Measurements from ENCODE around the gene TTC7B.

Gene TTC7B

DNA sequence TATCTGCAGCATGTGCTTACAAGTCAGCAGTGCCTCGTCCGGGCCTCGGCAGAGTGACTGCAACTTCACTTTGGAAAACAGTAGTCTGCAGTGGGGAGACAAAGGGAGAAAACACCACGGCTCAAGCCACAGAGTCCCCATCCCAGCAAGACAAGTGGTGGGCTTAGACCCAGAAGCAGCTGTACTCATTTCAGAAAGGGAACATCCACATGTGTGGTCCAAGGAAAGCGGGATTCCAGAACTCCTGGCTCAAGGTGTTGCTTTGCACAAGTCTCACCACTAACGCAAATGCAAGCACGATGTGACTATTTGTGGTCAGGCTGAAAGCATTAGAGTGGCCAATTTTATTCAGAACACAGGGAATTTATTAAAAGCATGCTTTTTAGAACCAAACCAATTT, 198.3 kb downstream of the TTC7B start:
- DNase-seq (ENCODE audit: low read depth in 2 of 2): no peak

DNA sequence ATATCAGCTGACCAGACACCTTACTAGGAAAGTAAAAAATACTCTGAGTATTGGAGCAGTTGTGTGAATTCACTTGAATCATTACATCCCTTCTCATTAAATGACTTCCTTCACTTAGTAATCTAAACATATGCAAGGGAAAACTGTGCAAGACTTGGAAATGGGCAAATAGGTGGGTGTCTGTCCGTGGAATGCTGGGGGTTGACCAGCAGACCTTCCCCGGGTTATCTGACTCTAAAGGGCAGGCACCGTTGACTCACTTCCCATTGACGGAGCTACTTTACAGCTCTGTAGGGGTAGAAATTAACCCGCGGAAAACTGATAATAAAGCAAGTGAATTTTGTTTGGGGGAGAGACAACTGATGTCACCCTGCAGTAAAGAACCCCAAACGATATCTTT, 199.3 kb downstream of the TTC7B start:
- no peak for DNase-seq (ENCODE audit: low read depth in 2 of 2)

DNA sequence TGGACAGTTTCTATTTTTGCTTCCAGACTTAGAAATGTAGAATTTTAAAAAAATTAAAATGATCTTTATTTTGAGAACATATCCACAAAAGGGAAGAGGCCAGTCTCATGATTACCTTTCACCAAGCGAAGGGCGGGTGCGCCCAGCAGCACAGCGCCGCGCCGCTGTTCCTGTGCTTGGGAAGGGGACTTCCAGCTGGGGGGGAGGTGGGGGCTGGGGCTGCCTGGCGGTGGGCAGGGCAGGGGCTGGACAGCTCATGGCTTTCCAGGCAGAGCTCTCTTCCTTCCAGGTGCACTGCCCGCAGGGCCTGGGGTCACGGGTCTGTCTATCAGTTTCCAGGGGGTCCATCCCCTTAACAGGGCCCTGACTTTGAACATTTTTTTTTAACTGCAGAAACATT, 199.9 kb downstream of the TTC7B start:
- DNase-seq (ENCODE audit: low read depth in 2 of 2): no peak

DNA sequence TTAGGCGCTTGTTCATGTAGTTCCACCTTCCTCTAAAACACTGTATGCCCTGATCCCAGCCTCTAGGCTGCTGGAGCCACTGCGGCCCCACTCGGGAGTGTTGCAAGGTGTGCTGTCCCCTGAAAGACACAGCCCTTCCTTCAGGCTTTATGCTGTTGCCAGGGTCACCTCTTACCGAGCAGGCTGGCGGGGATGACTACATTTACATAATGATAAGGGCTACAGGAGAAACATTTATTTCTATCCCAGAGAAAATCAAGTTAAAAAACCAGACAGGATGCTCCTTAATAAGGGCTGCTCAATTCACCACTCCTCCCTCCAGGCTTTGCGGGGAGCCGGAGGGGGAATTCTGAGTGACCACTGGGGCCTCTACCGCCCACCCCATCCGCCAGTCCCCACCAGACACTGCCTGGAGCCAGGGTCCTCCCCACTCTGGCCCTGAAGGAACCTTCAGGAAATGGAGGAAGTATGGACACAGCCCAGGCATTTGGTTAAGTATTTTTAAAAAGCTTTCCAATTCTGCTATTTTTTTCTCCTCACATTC, 200.6 kb downstream of the TTC7B start:
- DNase-seq (ENCODE audit: low read depth in 2 of 2): no peak

DNA sequence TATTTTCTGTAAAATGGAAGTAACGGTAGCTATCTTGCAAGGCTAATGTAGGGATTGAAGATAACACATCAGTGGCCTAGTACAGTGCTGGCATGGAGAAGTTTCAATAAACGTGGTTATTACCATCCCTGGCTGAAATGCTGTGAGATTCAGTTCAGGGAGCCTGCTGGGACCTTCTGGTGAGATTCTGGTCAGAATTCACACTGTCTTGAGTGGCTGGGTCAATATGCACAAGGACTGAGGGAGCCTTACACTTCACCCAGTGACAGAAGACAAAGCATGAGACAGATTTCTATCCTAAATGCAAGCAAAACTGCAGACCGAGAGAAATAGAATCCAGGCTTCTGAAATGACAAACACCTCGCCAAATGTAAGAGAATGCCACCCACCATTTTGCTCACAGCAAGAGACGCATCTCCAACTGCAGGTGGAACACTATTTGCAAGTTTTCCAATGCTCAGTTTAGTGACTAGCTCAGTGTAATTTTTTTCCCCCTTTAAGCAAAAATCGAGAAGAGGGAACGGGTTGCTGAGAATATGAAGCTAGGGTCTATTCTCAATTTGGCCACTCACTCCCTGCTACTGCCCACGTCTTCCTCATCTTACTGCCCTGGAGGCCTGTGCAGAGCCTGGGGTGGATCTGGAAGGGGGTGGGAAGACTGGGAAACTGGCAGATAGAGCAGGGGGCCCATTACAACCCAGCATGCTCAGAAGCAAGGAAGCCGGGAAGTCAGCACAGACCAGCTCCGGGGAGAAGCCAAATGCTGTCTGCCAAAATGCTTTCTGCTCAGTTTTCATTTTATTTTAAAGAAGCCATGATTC, 201.3 kb downstream of the TTC7B start:
- no peak for DNase-seq (ENCODE audit: low read depth in 2 of 2)

DNA sequence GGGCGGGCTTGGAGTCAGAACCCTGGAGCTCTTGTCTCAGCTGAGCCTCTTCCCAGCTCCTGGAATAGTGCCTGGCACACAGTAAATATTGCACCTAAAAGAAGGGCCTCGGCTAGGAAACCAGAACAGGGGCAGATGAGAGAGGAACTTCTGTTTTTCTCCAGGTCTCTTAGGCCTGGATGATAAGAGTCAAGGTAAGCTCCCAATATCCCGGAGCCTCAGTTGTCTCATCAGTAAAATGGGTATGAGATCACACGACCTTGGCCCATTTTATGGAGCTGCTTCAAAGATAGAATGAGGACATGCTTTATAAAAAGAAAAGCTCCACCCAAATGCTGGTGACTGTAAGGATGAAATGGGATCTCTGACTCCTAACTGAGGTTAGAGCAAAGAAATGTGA, 202.2 kb downstream of the TTC7B start:
- no peak for DNase-seq (ENCODE audit: low read depth in 2 of 2)

DNA sequence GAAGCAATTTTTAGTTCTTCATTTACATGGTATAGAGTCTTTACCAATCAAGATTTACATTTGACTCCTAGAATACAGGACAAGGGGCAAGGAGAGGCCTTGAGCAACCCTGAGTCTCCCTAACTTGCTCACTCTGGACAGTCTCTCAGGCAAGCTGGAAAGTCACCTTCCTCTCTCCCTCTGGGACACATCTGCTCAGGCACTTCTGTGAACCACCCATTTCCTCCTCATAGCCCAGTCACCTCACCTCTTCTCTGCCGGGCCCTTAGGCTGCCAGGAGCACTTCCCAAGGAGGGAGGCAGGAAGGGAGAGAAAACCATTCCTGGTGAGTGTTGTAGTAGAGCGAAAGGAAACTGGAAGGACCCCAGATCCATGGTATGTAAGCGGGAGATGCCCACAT, 202.8 kb downstream of the TTC7B start:
- DNase-seq (ENCODE audit: low read depth in 2 of 2): no peak

DNA sequence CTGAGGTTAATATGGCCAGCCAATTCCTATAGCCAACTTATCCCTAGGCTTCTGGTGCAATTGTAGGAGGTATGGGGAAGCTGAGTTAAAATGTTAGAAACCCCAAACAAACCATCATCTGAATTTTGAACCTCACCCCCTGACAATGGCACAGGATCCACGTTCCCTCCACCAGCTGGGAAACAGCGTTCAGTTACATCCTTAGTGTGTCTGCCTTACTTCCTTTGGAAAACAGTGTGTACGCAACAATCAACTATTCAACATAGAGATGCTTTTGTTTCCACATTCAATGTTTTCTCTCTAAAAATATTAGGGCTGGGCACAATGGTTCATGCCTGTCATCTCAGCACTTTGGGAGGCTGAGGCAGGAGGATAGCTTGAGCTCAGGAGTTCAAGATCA, 203.4 kb downstream of the TTC7B start:
- no peak for DNase-seq (ENCODE audit: low read depth in 2 of 2)

DNA sequence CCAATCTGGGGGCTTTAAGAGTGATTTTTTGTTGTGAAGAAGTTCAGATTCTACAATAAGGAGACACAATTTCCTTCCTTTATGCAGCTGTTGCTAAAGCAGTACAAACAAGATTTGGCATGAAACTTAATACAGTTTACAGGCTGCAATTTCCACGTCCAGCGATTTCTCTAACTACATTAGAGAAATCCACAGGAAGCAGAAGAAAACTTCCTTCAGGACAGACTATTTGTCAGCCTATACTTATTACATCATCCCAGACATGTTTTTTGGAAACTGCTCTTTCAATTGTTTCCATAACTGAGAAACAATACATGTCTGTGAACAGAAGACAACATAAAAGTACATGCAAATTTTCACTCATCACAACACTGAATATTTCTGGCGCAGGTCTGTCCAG, 204.3 kb downstream of the TTC7B start:
- no peak for DNase-seq (ENCODE audit: low read depth in 2 of 2)

DNA sequence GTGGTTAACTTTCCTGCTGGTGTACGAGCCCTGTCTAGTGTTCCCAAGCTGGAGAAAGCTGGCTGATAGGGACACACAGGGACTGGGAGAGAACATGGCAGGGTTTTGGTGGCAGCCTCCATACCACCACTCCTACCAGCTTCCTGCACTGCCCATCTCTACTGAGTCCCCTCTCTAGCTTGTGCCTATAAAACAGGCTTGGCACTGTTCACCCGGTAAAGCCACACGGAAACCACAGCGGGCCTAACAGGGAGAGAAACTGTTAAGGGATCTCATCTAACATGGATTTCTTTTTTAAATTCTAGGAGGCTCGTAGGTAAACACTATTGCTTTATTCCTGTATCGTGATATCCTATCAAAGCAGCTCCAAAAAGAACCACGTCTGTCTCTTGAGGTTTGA, 204.7 kb downstream of the TTC7B start:
- no peak for DNase-seq (ENCODE audit: low read depth in 2 of 2)

DNA sequence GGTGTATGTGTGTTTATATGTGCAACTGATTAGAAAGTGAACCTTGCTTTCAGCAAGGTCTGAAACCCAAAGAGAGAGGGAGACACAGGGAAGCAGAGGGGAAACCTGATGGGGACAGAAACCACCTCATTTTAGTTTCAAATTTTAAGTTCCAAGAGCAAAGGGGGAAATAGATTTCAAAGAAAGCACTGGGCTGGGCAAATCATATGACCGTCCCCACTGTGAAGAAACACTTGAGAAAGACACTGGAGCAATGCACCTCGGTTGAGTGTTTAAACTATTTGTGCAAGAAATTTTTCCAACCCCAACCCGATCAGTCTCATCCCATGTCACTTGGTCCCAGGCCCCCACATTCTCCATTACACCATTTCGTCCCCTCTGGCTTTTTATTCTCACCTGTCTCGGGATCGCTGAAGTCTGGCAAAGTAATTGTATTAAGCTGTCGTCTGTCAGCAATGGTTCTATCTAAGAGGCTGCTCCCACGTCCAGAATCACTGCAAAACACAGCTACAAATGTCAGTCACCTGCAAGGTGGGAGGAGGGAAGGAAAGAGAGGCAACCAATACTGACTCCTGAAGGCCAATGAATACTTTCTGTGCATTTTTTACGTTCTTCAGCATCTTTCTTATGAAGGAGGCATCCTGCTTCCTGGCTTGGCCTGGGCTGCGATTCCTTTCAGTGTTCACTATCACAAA, 205.7 kb downstream of the TTC7B start:
- no peak for DNase-seq (ENCODE audit: low read depth in 2 of 2)

DNA sequence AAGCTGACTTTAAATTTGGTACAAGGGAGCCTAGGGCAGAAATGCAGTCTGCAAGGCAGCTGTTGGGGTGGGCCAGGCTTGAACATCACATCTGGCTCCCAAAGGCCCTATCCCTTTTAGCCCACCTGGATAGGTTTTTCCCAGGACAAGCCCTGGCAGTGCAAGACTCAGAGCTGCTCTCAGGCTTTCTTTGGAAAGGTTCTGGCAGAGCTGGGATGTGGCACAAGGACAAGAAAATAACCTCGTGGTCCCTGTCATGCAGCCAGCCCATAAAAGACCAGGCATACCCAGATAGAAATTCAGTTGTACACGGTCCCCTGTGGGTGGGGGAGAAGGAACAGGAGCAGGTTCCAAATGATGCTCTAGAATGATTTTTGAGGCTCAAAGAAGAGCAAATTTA, 206.9 kb downstream of the TTC7B start:
- no peak for DNase-seq (ENCODE audit: low read depth in 2 of 2)

DNA sequence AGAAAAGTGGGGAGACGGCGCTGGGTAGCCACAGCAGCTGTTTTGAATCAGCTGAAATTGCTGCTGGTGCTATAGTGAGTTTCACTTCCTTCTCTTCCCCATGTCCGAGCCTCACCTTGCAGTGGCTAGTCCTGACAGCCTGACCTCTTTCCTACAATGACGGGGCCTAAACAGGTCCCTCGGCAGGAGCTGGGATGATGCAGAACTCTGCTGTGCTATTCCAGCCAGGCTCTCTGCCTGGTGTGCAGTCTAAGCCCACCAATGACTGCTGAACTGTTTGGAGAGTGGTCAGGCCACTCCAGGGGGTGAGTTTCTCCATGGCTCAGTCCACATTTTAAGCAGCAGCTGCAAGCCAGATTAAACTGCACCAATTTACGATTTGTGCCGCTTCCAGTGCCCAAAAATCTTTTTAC, 207.3 kb downstream of the TTC7B start:
- DNase-seq (ENCODE audit: low read depth in 2 of 2): no peak

DNA sequence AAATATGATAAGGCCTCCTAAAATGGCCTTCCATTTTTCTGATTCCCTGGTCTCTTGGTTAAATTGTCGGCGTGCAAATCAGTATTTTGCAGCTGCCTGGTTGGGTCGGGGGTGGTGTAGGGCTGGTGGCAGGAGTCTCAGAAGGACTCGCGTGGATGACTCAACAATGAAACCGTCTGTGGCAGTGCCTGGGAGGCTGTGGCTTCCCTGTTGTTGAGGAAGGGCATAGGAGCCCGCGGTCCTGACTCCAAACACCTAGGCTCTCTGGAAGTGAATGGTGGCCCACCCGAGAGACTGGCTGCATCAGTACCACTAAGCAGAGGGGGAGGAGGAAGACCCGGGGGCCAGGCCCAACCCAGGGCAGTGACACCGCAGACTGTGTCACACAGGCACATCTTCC, 207.9 kb downstream of the TTC7B start:
- no peak for DNase-seq (ENCODE audit: low read depth in 2 of 2)

DNA sequence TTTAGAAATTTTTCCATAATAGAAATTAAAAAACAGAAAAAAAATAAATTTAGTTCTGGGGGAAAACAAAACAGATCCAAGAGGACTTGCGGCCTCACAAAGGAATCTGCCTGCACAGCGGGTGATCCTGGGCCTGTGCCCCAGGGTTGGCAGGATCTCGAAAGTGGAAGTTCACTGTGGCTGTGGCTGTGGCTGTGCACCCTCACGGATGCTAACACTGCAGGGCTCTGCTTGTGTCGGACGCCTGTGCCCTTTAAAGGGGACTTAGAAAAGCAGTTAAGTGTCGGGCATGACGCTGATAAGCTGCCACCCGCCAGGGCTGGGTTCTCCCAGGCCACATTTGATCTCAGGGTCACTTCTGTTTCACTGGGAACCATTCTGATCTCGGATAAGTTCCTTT, 209.1 kb downstream of the TTC7B start:
- DNase-seq (ENCODE audit: low read depth in 2 of 2): no peak

DNA sequence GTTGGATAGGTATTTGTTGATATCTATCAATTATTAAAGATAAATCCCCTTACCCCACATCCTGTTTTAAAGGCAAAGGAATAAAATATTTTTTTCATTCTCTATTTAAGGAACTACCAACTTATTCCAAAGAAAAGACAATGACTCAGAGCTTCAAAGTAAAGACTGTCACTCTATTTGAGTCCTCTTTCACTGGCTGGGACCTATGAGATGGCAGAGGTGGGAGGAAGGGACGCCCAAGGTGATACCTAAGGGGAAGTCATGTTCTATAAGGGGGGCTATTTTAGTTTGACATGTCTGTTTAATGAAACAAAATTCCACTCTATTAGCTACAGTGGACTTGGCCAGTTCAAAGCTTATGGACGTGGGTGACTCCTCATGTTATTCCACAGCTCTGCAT, 209.8 kb downstream of the TTC7B start:
- no peak for DNase-seq (ENCODE audit: low read depth in 2 of 2)

DNA sequence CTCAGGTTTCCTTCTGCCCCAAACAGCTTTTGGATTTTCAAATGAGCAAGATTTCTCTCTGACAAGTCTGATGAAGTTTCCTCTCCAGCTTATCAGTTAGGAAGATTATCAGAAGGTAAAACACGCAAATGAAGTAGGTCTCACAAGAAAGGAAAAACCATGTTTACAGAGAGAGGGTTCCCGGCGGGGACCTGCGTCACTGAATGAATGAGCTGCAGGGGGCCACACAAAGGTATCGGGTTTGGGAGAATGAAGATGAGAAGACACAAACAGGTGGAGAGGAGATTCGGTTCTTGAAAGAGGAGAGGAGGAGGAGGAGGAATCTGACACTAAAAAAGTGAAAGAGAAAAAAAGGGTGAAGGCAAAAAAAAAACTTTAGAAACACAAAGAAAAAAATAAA, 210.8 kb downstream of the TTC7B start:
- no peak for DNase-seq (ENCODE audit: low read depth in 2 of 2)

DNA sequence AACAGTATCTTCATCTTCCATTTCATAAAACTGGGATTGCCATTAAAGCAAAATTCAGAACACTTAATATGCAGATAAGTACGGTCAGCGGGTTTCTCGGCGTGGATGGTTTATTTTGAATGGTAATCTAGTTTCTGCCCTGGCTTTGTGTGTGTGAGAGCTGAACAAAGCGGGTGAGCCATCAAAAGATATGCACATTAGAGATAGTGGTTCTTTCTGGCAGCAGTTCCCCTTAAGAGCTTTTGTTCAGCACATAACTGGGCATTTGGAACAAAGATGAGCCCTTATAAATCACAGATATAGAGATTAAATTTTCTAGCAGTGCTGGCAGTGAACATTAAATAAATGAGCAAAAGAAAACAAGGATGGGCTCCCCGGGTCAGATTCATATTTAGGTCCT, 211.9 kb downstream of the TTC7B start:
- no peak for DNase-seq (ENCODE audit: low read depth in 2 of 2)

DNA sequence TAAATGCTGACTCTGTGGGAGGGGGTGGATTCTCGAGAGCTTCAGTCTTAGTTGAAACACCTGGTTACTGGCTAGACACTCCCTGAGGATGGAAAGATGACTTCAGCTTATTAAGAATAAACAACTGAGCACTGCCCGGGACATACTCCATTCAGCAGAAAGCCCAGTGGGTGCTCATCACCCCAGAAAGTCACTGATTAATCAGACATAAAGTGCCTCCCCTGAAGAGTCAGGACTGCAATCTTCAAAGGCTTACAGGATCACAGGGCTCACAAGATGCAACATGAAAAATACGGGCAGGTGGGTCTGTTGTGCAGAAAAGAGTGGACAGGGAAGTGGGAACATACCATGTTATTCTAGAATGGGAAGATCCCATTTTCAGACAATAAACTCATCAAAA, 212.4 kb downstream of the TTC7B start:
- DNase-seq (ENCODE audit: low read depth in 2 of 2): no peak

DNA sequence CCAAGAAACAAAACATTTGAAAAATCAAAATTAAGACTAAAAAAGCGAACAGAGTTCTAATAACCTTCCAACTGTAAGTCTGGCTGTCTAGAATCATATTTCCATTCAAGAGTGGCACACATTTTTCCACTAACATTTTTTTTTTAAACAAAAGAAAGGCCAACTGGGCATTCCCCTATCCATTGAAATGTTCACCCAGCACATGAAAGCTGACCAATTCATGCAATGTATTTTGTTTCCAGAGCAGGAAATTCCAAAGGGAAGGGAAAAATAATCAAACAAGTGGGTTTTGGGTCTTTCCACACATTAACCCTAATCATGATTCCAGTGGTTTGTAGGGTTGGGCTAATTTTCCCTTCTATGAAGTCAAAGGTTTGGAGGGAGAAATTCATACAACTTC, 212.9 kb downstream of the TTC7B start:
- DNase-seq (ENCODE audit: low read depth in 2 of 2): no peak

DNA sequence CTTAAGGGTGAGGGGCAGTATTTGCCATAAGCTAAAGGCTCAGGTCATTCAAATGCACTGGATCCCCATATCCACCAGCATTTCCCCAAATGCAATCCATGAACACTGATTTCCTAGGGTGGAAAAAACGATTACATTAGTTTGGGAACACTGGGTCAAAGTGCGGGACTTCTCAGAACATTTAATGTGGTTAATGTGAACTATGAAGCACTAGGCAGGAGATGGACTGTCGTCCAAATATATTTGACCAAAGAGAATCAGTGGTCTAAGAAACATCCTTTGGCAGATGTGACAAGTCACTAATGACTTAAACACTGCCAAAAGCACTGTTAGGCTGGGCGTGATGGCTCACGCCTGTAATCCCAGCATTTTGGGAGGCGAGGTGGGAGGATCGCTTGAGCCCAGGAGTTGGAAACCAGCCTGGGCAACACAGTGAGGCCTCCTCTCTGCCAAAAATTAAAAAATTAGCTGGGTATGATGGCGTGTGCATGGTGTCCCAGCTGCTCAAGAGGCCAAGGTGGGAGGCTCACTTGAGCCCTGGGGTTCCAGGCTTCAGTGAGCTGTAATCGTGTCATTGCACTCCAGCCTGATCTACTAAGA, 214.0 kb downstream of the TTC7B start:
- no peak for DNase-seq (ENCODE audit: low read depth in 2 of 2)

DNA sequence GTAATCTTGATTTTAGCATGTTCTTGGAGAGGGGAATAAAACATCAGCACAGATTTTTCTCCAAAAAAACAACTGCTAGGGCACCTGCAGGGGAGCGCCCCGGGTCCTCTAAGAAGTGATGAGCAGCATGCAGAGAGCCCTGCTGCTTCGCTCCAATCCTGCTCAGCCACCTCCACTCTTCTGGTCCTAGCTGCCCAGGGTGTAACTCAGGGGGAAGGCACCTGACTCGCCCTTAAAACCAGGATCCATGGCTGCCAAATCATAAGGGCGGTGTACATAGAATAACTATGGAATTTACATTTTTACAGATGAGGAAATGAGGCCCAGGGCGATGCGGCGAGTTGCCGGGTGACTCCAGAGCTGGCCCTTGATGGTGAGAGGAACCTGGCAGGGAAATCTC, 214.7 kb downstream of the TTC7B start:
- DNase-seq (ENCODE audit: low read depth in 2 of 2): no peak

DNA sequence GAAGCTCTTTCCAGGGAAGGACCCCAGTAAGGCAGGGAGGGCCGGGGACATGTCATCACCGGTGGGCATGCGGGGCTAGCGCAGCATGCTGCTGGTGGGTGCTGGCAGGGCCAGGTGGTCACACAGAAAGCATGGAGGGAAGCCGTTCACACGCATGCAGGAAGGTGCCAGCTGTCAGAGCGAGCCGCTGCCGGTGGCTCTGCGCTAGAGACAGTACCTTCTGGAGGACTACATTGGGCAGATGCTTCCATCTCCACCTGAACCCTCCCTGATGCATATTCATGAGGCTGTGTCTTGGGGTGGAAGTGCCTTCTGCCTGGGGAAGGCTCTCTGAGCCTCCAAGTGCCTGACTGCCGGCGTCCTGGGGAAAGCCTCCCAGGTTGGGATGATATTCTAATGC, 215.6 kb downstream of the TTC7B start:
- no peak for DNase-seq (ENCODE audit: low read depth in 2 of 2)
